ENCODE data around the gene SLC39A1. TPM values are rescaled to one million over a fixed set of nuclear protein-coding genes. Genes with fewer than 3 reads are reported as not detected.
A peak's percentile ranks its signal among the peaks of the same experiment; 100 is the strongest.

The SLC39A1 gene
- total and polyA plus RNA-seq, 9 of the 15 experiments (the other 6 are each of a cell fraction or from before 2014, with no cell fraction given) = 9.9 to 81.1 (median 62.7) TPM

- TF ChIP-seq ZNF79 (CRISPR knock-in tag; IDR thresholded peaks at IDR 0.05; ENCODE audit: low read depth) (no peak), ZNF408 (CRISPR knock-in tag; IDR thresholded peaks at IDR 0.05; ENCODE audit: low read depth) (no peak), EP400 (IDR thresholded peaks at IDR 0.05) (no peak; the same call in 1 of the 2 replicates), GABPB1 (CRISPR knock-in tag; IDR thresholded peaks at IDR 0.05) (peak; percentile 79), E2F8 (IDR thresholded peaks at IDR 0.05; ENCODE audit: low read depth, partially characterized antibody) (no peak), BHLHE40 (IDR thresholded peaks at IDR 0.05; ENCODE audit: low read length) (no peak), FOXP1 (CRISPR knock-in tag; IDR thresholded peaks at IDR 0.05) (no peak), ARID3B (CRISPR knock-in tag; IDR thresholded peaks at IDR 0.05; ENCODE audit: borderline replicate concordance) (no peak), MEIS2 (IDR thresholded peaks at IDR 0.05; ENCODE audit: partially characterized antibody) (peak; percentile 100), ZNF384 (IDR thresholded peaks at IDR 0.05; ENCODE audit: low read depth, low read length) (no peak), ID3 (CRISPR knock-in tag; IDR thresholded peaks at IDR 0.05) (no peak), ID3 (tag; IDR thresholded peaks at IDR 0.05) (no peak), HDAC1 (IDR thresholded peaks at IDR 0.05) (0 out of 4 replicates have a peak, but pooled peaks of 1 of the 2 experiments have one; percentile 8), ETS1 (conservative IDR thresholded peaks at IDR 0.05; ENCODE audit: control insufficient read depth, low read depth, low read length) (no peak)
Observed at GRCh38 chr1:153919876-153920852, 43.2 kb downstream of the SLC39A1 start (continued).
